ENCODE measurements around the gene KCTD5.

KCTD5 gene

GRCh38 chr16:2752035-2752849 lies 69.9 kb downstream of the KCTD5 start, which contains the start of gene SRRM2:
TSS of gene SRRM2 (plus strand) at chr16:2752638. CDS start at chr16:2756365, 3,727 bp downstream.
- peak; percentile 88 to 89 for DNase-seq (ENCODE audit: low read depth in 2 of 2)

- peak in 1 of 2 donors; percentile 21 for DNase-seq (ENCODE audit: low read depth in 2 of 2)
These were observed 70.8 kb downstream of the KCTD5 start for GRCh38 chr16:2752850-2753732.

- DNase-seq (ENCODE audit: low read depth in 2 of 2): no peak
These were observed 71.4 kb downstream of the KCTD5 start for GRCh38 chr16:2753733-2754020.

GRCh38 chr16:2755158-2755557 lies 72.8 kb downstream of the KCTD5 start:
- no peak for DNase-seq (ENCODE audit: low read depth in 2 of 2)

- no peak for DNase-seq (ENCODE audit: low read depth in 2 of 2)
These were observed 74.1 kb downstream of the KCTD5 start for GRCh38 chr16:2756288-2757015.

GRCh38 chr16:2757344-2757743 lies 75.0 kb downstream of the KCTD5 start:
- DNase-seq (ENCODE audit: low read depth in 2 of 2): no peak
